ENCODE measurements around the gene UTF1. TPM values are rescaled to one million over a fixed set of nuclear protein-coding genes. Genes with fewer than 3 reads are reported as not detected.

The UTF1 gene
- total RNA-seq, 1 donor from 2014 or later = 0.61 TPM

DNA sequence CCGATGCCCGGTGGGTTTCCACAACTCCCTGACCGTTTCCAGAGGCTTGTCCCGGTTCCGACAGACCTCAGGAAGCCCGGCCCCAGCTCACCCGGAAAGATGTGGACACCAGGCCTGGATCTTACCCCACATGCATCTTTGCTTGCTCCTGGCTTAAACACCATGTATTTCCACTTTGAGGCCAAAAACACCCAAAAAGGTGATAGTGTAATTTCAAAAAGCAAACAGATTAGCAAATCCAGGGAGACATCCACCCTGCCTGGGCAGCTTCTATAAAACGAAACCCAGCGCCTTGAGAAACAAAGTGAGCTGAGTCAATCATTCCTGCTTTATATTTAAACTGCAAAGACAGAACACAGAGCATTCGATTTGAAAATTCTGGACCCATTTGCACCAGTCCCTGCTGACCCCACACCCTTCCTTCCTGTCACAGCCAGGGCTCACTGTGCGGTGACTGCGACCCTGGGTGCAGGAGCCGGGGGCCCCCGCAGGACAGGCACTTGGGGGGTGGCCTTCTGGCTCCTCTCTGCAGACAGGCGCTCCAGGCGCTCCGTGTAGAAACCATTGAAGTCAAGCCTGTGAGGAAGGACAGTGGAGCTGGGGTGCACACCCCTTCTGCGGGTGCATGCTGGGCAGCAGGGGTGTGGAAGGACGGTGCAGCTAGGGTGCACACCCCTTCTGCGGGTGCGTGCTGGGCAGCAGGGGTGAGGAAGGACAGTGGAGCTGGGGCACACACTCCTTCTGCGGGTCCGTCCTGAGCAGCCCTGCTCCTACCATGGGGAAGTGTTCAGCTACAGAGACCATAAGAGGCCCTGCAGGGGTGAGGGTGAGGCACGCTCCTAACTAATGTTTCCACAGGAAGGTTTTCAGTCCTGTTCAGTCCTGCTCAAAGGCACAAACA, 49.6 kb downstream of the UTF1 start:
- peaks cover 3% of the 10 kb centered on the region for H3K27me3 Mint-ChIP-seq (ENCODE audit: unreplicated experiment)
- DNase-seq = no peak
- H3K27ac Mint-ChIP-seq (ENCODE audit: unreplicated experiment) = no peak overlapping the region
- H3K4me1 Mint-ChIP-seq (ENCODE audit: low read depth, unreplicated experiment) = peaks cover 6% of the 10 kb centered on the region
- no peaks in the 10 kb centered on the region for H3K9me3 Mint-ChIP-seq (ENCODE audit: unreplicated experiment)
- H3K4me3 Mint-ChIP-seq (ENCODE audit: unreplicated experiment) = no peak overlapping the region
- no peaks in the 10 kb centered on the region for H3K36me3 Mint-ChIP-seq (ENCODE audit: unreplicated experiment)
- TF ChIP-seq, protein P1, sequence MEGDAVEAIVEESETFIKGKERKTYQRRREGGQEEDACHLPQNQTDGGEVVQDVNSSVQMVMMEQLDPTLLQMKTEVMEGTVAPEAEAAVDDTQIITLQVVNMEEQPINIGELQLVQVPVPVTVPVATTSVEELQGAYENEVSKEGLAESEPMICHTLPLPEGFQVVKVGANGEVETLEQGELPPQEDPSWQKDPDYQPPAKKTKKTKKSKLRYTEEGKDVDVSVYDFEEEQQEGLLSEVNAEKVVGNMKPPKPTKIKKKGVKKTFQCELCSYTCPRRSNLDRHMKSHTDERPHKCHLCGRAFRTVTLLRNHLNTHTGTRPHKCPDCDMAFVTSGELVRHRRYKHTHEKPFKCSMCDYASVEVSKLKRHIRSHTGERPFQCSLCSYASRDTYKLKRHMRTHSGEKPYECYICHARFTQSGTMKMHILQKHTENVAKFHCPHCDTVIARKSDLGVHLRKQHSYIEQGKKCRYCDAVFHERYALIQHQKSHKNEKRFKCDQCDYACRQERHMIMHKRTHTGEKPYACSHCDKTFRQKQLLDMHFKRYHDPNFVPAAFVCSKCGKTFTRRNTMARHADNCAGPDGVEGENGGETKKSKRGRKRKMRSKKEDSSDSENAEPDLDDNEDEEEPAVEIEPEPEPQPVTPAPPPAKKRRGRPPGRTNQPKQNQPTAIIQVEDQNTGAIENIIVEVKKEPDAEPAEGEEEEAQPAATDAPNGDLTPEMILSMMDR (IDR thresholded peaks at IDR 0.05; ENCODE audit: partially characterized antibody, unreplicated experiment) = no peak

DNA sequence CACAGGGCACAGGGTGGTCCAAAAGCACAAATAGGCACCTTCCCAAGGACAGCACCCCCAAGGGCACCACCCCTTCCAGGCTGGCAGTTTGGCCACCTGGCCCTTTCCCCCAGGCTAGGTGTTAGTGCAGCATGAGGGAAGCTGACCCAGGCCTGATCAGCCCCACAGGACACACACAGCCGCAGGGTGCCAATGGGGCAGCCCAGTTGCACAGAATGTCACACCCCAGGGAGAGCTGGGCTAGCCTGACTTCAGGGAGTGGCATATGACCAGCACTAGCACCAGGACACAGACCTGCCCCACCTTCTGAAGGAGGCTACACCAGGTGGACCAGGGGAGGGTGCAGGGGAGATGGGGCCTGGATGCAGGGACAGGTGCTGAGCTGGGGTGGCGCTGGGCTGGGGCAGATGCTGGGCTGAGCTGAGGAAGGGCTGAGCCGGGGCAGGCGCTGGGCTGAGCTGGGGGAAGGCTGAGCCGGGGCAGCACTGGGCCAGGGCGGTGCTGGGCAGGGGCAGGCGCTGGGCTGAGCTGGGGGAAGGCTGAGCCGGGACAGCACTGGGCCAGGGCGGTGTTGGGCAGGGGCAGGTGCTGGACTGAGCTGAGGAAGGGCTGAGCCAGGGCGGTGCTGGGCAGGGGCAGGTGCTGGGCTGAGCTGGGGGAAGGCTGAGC, 50.5 kb downstream of the UTF1 start:
- no peak for DNase-seq
- H3K36me3 Mint-ChIP-seq (ENCODE audit: unreplicated experiment) = no peaks in the 10 kb centered on the region
- no peak overlapping the region for H3K4me3 Mint-ChIP-seq (ENCODE audit: unreplicated experiment)
- TF ChIP-seq, protein P1 (IDR thresholded peaks at IDR 0.05; ENCODE audit: partially characterized antibody, unreplicated experiment) = no peak
- peaks cover 6% of the 10 kb centered on the region for H3K4me1 Mint-ChIP-seq (ENCODE audit: low read depth, unreplicated experiment)
- H3K27me3 Mint-ChIP-seq (ENCODE audit: unreplicated experiment) = peaks cover 3% of the 10 kb centered on the region
- peaks cover under 1% of the 10 kb centered on the region for H3K9me3 Mint-ChIP-seq (ENCODE audit: unreplicated experiment)
- no peak overlapping the region for H3K27ac Mint-ChIP-seq (ENCODE audit: unreplicated experiment)

DNA sequence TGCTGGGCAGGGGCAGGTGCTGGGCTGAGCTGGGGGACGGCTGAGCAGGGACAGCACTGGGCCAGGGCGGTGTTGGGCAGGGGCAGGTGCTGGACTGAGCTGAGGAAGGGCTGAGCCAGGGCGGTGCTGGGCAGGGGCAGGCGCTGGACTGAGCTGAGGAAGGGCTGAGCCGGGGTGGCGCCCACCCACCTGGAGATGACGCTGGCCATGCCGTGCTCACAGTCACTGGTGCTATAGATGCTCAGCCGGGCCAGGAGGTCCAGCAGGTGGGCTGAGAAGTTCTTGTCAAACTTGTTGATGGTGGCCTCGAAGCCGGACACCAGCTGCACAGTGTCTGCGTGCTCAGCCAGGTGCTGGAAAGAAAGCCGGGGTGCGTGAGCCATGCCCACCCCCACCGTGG, 51.1 kb downstream of the UTF1 start:
- Mint-ChIP-seq H3K27me3 (ENCODE audit: unreplicated experiment) (peaks cover 3% of the 10 kb centered on the region), H3K4me1 (ENCODE audit: low read depth, unreplicated experiment) (peaks cover 6% of the 10 kb centered on the region), H3K36me3 (ENCODE audit: unreplicated experiment) (no peaks in the 10 kb centered on the region), H3K4me3 (ENCODE audit: unreplicated experiment) (no peak overlapping the region), H3K27ac (ENCODE audit: unreplicated experiment) (no peak overlapping the region), H3K9me3 (ENCODE audit: unreplicated experiment) (peaks cover 2% of the 10 kb centered on the region)
- TF ChIP-seq, protein P1 (IDR thresholded peaks at IDR 0.05; ENCODE audit: partially characterized antibody, unreplicated experiment) = no peak
- DNase-seq = no peak

Small RNAs within 50 kb of the gene (microRNA-seq; reads per million reads assigned to microRNA genes)
- gene MIR202 (ENCODE audit: unreplicated experiment) = not detected

Other genes starting within 250 kb of the UTF1 start
- gene ADGRA1, start 142.3 kb upstream of the UTF1 start, total RNA-seq (ENCODE audit: unreplicated experiment) = 9.1 TPM
- gene KNDC1, start 70.0 kb upstream of the UTF1 start, total RNA-seq (ENCODE audit: unreplicated experiment) = 7.4 TPM
- gene VENTX, start 7.6 kb downstream of the UTF1 start, total RNA-seq (ENCODE audit: unreplicated experiment) = 1.6 TPM
- 5.4 TPM for gene ADAM8, start 46.7 kb downstream of the UTF1 start, total RNA-seq (ENCODE audit: unreplicated experiment)
- 61.4 TPM for gene TUBGCP2, start 78.7 kb downstream of the UTF1 start, total RNA-seq (ENCODE audit: unreplicated experiment)
- gene ZNF511, start 78.7 kb downstream of the UTF1 start, total RNA-seq (ENCODE audit: unreplicated experiment) = 24.6 TPM
- 19.8 TPM for gene CALY, start 106.7 kb downstream of the UTF1 start, total RNA-seq (ENCODE audit: unreplicated experiment)
- gene PRAP1, start 117.2 kb downstream of the UTF1 start, total RNA-seq (ENCODE audit: unreplicated experiment) = not detected
- 13.0 TPM for gene FUOM, start 127.8 kb downstream of the UTF1 start, total RNA-seq (ENCODE audit: unreplicated experiment)
- gene ECHS1, start 143.1 kb downstream of the UTF1 start, total RNA-seq (ENCODE audit: unreplicated experiment) = 64.2 TPM
- gene PAOX, start 149.0 kb downstream of the UTF1 start, total RNA-seq (ENCODE audit: unreplicated experiment) = 12.7 TPM
- gene MTG1, start 163.9 kb downstream of the UTF1 start, total RNA-seq (ENCODE audit: unreplicated experiment) = 76.4 TPM
- 2.0 TPM for gene SPRN, start 194.4 kb downstream of the UTF1 start, total RNA-seq (ENCODE audit: unreplicated experiment)
- 3.8 TPM for gene SCART1, start 223.7 kb downstream of the UTF1 start, total RNA-seq (ENCODE audit: unreplicated experiment)